Mesothelial cell of epicardium (in vitro differentiated cells): ENCODE results near the gene ALDOB. TPM values are rescaled to one million over a fixed set of nuclear protein-coding genes. Genes with fewer than 3 reads are reported as not detected.

Source experiments
- DNase-seq, 2 experiments: peaks; one replicate each; pipeline ENCODE4 v3.0.0; 2021; ENCODE audit warnings: low spot score in 2 of 2; ENCODE audit not compliant: unreplicated experiment in 2 of 2
- H3K27ac Mint-ChIP-seq: 2 replicates; pipeline ENCODE4 v1.8.0; 2021; ENCODE audit warnings: mixed read lengths
- H3K27me3 Mint-ChIP-seq: 2 replicates; pipeline ENCODE4 v1.8.0; 2021; ENCODE audit warnings: low read depth, mixed read lengths
- H3K36me3 Mint-ChIP-seq: 2 replicates; pipeline ENCODE4 v1.8.0; 2021; ENCODE audit warnings: mixed read lengths
- H3K4me1 Mint-ChIP-seq: 2 replicates; pipeline ENCODE4 v1.8.0; 2021; ENCODE audit warnings: mixed read lengths
- H3K4me3 Mint-ChIP-seq: 2 replicates; pipeline ENCODE4 v1.8.0; 2021; ENCODE audit warnings: mild to moderate bottlenecking, moderate library complexity, mixed read lengths
- H3K9me3 Mint-ChIP-seq: 2 replicates; pipeline ENCODE4 v1.8.0; 2021; ENCODE audit warnings: mixed read lengths
- total RNA-seq: library from RNA; stranded (reverse); gene quantifications from 3 replicates; pipeline ENCODE4 v1.2.1, GENCODE V29; 2021
- TF ChIP-seq, protein P1 (sequence below): fragments of 200-600 bp; sonication (generic); IDR thresholded peaks from one replicate; pipeline ENCODE4 v1.5.0; 2021; ENCODE audit warnings: antibody characterized with exemption; ENCODE audit not compliant: unreplicated experiment

Gene ALDOB
- not detected in 3 replicates for total RNA-seq

DNA sequence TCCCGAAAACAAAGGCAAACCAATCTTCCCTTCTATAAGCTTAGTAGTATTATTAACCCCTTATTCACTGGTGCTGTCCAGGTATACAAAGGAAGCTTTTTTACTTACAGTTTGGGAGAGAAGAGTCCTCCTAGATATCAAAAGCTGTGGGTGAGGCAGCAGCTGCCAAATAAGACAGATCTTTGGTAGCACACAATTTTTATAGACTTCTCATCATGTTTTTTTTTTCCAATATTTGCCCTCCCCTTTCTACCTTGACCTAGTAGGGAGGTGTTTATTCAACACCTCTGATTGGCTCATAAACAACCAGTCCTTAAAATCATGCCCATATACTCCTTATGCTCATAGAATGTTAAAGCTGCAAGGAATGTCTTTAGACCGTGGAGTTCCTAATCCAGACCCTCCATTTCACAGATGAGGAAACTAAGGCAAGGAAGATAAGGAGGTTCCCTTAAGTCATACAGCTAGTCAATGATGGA is at the start of gene ALDOB:
TSS of gene ALDOB (minus strand) at position 174 of the 479 bp plus-strand sequence. CDS start 4,887 bp downstream, outside the sequence.
- Mint-ChIP-seq H3K36me3 (no peaks in the 10 kb centered on the region), H3K4me3 (no peak within 1 kb of the TSS), H3K4me1 (peaks cover 2% of the 10 kb centered on the region), H3K27me3 (peaks cover 27% of the 10 kb centered on the region), H3K27ac (no peak within 1 kb of the TSS), H3K9me3 (no peaks in the 10 kb centered on the region)
- TF ChIP-seq, protein P1, sequence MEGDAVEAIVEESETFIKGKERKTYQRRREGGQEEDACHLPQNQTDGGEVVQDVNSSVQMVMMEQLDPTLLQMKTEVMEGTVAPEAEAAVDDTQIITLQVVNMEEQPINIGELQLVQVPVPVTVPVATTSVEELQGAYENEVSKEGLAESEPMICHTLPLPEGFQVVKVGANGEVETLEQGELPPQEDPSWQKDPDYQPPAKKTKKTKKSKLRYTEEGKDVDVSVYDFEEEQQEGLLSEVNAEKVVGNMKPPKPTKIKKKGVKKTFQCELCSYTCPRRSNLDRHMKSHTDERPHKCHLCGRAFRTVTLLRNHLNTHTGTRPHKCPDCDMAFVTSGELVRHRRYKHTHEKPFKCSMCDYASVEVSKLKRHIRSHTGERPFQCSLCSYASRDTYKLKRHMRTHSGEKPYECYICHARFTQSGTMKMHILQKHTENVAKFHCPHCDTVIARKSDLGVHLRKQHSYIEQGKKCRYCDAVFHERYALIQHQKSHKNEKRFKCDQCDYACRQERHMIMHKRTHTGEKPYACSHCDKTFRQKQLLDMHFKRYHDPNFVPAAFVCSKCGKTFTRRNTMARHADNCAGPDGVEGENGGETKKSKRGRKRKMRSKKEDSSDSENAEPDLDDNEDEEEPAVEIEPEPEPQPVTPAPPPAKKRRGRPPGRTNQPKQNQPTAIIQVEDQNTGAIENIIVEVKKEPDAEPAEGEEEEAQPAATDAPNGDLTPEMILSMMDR = no peak
- DNase-seq = no peak

DNA sequence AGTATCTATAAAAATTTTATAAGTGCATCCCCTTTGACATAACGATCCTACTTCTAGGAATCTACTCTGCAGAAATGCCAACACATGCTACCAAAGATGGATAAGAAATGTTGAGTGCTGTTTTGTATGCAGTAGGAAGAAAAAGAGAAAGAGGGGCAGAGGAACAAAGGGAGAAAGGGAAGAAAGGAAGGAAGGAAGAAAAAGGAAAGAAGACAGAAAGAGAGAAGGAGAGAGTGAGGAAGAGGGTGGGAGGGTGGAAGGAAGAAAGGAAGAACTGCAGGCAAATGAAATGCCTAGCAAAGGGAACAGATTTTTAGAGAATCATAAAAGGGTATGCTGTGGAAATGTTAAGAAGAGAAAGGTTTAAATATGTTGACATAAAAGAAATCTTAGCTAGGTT is 48.5 kb upstream of the ALDOB start:
- H3K9me3 Mint-ChIP-seq = no peaks in the 10 kb centered on the region
- no peak for DNase-seq
- peaks cover 21% of the 10 kb centered on the region for H3K4me1 Mint-ChIP-seq
- peaks cover 60% of the 10 kb centered on the region for H3K27me3 Mint-ChIP-seq
- H3K4me3 Mint-ChIP-seq = no peak overlapping the region
- no peak overlapping the region for H3K27ac Mint-ChIP-seq
- TF ChIP-seq, protein P1 = no peak
- H3K36me3 Mint-ChIP-seq = no peaks in the 10 kb centered on the region

DNA sequence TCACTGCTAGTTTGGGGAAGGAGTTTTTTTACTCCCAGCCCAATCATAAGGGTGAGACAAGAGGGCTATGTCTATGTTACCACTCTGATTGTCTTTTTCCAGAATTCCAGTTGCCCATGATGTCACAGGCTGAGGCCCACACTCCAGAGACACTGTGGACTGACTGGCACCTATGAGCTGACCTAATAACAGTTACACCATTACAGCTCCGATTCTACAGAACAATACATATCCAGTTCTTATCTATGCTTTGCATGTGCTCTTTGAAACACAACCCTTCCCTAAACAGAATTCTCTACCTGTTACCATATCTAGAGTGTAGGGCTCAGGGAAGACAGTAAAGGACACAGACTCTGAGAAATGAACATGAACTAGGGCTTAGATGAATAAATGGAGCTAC is 45.7 kb upstream of the ALDOB start:
- Mint-ChIP-seq H3K27me3 (peaks cover 36% of the 10 kb centered on the region), H3K4me1 (peaks cover 13% of the 10 kb centered on the region), H3K36me3 (no peaks in the 10 kb centered on the region), H3K9me3 (no peaks in the 10 kb centered on the region), H3K4me3 (no peak overlapping the region), H3K27ac (no peak overlapping the region)
- no peak for DNase-seq
- TF ChIP-seq, protein P1 = no peak

DNA sequence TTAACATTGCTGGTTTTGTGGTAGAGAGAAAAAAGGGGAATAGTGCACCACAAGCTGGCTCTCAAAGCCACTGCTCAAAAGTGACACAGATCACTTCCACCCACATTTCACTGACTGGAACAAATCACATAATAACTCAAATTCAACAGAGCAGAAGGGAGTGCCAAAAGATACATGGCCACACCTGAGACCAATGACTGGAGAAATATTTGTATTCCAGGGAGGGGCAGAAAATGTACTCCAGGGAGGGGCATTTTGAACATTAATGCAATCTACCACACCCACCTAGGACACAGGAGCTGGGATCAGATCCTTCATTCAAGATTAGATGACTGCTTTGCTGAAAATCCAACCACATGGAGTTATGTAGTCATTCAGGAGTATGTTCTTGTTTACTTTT is 44.8 kb upstream of the ALDOB start:
- peaks cover 27% of the 10 kb centered on the region for H3K27me3 Mint-ChIP-seq
- no peak overlapping the region for H3K4me3 Mint-ChIP-seq
- no peaks in the 10 kb centered on the region for H3K36me3 Mint-ChIP-seq
- H3K27ac Mint-ChIP-seq = no peak overlapping the region
- TF ChIP-seq, protein P1 = no peak
- peaks cover 8% of the 10 kb centered on the region for H3K4me1 Mint-ChIP-seq
- no peaks in the 10 kb centered on the region for H3K9me3 Mint-ChIP-seq
- DNase-seq = no peak

DNA sequence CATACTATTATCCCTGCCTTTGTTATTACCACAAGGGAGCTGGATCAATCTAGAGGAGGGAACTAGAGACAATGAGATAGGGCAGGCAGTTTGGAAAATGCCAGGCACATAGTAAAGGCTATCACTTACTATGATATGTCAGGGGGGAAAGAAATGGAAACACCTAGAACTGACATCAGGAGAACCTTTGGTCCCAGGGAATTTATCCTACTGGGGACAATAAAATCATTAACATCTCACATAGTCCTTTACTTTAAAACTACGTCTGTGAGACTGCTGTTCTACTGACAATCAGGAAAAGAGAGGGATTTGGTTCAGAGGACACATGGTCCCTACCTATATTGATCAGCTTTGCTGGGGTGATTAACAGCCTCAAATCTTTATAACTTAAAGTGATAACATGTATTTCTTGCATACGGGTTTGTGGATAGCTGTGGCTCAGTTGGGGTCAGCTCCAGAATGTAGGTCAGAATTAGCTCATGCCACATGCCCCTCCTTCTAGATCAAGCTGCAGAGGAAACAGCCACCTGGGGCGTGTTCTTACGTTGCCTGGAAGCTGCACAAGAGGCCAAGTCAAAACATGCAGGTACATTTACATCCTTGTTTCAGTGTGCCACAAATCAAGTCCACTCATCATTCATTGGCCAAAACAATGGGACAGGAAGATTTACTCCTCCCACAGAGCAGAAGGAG is 43.9 kb upstream of the ALDOB start:
- DNase-seq = no peak
- Mint-ChIP-seq H3K27me3 (peaks cover 19% of the 10 kb centered on the region), H3K36me3 (peaks cover 2% of the 10 kb centered on the region), H3K9me3 (no peaks in the 10 kb centered on the region), H3K4me1 (peaks cover 8% of the 10 kb centered on the region), H3K4me3 (no peak overlapping the region), H3K27ac (no peak overlapping the region)
- TF ChIP-seq, protein P1 = no peak
